ENCODE data around the gene PHACTR2.

PHACTR2 gene

DNA sequence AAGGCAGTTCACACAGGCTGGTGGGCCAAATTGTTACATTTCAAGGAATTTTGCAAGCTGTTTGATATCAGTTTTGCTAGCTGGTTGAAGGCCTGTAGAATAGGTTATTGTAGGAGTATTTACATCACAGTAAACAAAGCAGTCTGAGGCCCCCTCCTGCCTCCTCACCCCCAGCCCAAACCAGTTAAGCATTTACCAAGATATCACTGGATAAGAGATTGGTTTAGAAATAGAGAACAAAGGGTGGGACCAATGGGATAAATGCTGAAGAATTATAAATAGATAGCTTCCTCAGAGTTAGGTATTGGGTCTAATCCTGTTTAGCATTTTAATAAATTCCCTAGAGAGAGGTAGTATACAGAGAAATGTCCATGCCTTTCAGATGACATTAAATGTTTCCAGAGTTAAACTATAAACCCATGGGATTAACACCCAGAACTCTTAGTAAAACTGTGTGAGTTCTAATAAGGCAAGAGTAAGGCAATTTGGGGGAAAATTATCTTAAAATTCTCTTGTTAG lies 2.3 kb upstream of the PHACTR2 start:
- no peak for DNase-seq (ENCODE audit: low read depth in 2 of 2)

DNA sequence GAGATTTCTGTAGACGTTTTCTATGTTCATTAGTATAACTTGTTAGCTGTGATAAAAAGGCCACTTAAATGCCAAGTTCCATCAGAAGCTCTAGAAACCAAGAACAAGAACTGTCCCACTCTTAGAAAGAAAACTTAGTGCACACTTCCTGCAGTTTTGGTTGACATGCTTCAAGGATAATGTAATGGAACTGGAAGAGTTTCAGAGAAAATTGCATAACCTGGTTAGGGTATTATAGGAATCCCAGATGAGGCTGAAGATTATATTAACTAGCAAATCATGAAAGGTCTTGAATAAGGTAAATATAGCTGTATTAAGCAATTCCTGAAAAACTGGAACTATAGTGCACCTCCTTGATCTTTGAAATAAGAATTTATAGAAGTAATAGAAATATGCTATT lies 1.8 kb upstream of the PHACTR2 start:
- DNase-seq (ENCODE audit: low read depth in 2 of 2) = no peak

DNA sequence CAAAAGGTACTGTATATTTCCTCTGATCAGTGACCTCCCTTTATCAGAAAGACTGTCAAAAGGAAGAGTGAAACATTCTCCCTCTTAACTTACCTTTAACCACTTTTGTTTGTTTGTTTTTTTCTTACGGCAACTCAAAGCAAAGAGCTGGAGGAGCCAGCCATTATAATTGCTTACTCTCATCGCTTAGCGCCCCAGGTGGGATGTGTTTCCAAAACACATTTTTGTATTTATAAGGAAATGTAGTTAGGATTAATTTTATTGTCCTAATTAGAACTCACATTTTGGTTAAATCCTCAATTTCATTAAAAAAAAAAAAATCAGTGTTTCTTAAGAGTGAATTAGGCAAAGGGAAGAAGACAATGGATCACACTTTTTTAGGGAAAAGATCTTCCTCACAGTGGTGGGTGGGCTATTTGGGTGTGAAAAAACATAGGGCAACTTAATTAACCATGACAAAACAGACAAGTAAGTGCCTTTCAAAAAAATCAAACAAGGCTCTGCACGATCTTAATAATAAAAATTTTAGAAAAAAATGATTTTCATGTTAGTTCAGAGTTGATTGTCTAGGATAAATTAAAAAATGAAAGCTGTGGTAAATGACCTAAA lies 1.2 kb upstream of the PHACTR2 start:
- no peak for DNase-seq (ENCODE audit: low read depth in 2 of 2)

DNA sequence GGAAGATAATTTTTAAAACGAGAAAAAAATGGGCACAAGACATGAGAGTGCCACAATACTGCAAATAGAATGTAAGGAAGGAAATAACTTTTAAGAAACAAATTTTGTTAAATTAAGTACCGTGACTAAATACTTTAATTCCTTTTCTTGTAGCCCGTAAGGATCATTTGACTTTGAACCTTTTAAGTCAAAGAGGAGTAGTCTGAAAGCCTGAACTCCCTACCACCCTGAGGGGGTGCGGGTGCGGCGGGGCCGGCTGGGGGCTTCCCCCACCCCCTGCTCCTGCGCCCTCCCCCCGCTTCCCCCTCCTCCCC lies 231 bp upstream of the PHACTR2 start:
- no peak for DNase-seq (ENCODE audit: low read depth in 2 of 2)

DNA sequence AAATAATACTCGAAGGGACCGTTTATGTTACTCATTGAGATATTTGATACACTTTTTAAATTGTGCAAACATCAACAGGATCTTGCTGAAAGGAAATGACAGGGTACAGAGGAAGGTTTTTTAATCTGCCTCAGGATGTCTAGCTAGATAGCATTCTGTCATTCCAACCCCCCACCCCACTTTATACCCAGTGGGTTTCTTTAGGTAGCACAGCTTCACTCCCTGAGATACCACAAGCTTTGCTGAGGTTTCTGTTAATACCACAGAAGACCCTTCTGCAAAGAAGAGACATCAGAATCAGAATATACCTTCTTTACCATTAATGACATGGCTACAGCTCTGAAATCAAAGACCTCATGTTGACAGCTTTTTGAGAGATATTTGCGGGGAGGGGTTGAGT lies 1.3 kb downstream of the PHACTR2 start:
- no peak for DNase-seq (ENCODE audit: low read depth in 2 of 2)

DNA sequence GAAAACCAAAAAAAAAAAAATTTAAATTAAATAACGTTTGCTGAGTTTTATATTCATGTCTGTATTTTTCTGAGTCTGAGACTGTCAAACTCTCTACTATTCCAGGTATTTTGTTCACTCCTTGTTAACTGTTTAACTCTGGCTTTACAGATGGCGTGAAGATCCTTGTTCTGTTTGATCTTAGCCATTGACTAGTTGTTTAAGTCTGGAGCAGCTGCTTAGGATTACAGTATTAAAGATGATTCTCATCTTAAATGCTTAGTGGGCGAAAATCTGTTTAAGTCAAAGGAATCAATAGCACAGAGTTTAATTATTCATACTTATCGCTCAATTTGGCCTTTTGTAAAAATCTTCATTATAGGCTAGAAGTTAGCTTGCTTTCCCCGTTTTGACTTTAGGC lies 2.4 kb downstream of the PHACTR2 start:
- DNase-seq (ENCODE audit: low read depth in 2 of 2) = no peak

DNA sequence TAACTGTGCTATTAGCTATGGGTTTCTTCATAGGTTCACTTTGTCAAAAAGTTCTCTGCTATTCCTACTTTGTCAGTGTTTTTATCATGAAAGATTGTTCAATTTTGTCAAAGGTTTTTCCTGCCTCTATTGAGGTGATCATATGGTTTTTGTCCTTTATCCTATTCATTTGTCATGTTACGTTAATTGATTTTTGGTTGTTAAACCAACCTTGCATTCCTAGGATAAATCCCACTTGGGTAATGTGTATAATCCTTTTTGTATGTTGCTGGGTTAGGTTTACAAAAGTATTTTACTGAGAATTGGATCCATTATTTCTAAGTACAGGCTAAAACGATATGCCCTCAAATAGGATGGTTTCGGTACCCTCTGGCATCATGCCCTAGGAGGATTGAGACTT lies 5.0 kb downstream of the PHACTR2 start:
- no peak for DNase-seq (ENCODE audit: low read depth in 2 of 2)

DNA sequence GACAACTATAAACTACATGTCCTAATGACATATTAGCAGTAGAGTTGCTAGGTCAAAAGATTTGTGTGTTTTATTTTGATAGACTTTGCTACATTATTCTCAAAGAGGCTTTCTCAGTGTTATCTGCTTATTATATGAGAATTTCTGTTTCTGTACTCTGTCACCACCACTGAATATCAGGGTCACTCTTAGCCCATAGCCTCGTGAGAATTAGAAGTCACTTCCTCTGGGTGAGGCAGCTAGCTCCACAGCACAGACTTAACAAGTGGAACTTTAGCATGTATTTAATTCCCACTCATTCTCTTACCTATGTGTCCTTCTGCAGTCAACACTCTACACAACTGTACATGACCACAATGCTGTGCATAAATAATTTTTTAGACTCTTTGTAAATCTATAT lies 6.7 kb downstream of the PHACTR2 start:
- DNase-seq (ENCODE audit: low read depth in 2 of 2) = no peak

DNA sequence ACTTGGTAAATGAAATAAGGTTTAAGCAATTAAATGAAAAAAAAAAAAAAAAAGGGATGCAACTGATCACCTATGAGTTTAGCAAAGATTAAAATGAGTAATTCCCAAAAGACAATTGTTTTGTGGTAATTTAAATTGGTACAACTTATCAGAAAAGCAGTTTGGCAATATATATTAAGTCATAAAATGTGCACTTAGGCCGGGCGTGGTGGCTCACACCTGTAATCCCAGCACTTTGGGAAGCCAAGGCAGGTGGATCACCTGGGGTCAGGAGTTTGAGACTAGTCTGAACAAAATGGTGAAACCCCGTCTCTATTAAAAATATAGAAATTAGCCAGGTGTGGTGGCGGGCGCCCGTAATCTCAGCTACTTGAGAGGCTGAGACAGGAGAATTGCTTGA lies 7.9 kb downstream of the PHACTR2 start:
- DNase-seq (ENCODE audit: low read depth in 2 of 2) = no peak

DNA sequence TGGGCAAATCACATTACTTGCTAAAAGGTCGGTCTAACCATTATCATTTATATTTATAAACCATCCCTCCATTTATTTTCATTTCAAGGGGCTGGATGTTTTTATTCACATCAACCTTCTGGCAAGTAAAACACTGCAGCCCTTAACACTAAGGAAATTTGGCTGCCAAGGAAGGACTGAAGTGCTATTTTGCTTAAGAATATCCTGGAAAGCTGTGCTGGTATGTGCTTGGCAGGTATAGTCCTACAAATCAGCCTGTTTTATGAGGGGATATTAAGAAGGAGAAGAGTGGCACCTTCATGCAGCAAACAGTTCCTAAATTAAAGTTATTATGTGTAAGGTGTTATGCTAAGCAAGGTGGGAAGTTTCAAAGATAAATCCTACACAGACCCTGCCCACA lies 9.8 kb downstream of the PHACTR2 start:
- DNase-seq (ENCODE audit: low read depth in 2 of 2) = no peak

DNA sequence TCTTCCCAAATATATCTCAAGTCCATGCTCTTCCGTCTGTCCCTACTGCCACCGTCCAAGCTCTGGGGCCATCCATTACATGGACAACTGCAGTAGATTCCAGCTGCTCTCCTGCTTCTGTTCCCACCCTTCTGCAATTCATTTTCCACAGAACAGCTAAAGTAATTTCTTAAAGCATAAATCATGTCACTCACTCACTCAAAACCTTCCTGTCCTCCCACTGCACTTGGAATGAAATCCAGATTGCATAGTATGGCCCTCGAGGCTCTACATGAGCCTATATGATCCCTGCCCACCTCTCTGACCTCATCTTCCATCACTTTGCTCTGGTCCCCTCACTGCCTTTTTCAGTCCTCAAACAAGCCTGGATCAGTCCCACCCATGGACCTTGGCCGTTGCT lies 10.9 kb downstream of the PHACTR2 start:
- no peak for DNase-seq (ENCODE audit: low read depth in 2 of 2)

DNA sequence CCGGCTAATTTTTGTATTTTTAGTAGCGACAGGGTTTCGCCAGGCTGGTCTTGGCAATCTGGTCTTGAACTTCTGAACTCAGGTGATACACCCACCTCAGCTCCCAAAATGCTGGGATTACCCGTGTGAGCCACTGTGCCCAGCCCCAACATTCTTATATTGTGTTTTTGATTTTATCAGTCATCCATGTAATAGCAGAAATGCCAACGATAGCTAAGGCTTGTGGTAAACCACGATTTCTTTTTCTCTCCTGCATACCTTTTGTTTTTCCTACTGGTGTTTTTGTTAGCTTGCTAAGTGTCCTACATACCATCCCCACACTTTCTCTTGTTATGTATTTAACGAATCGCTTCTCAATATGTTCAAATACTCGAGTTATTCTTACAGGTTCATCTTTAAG lies 12.1 kb downstream of the PHACTR2 start:
- DNase-seq (ENCODE audit: low read depth in 2 of 2) = no peak

DNA sequence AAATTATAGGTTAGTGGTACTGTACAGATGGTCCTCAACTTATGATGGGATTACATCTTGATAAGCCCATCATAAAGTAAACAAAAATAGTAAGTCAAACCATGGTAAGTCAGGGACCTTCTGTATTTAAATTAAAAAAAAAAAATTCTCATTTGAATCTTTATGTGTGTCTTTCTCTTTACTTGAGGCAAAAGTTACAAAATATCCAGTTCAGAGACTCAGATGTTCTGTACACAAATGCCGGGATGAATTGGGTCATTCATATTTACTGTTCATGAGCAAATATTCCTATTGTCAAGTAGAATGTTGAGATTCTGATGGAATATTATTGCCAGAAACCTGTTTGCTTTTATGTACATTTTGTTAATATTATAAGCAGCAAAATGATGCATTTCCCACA lies 13.4 kb downstream of the PHACTR2 start:
- DNase-seq (ENCODE audit: low read depth in 2 of 2) = no peak

DNA sequence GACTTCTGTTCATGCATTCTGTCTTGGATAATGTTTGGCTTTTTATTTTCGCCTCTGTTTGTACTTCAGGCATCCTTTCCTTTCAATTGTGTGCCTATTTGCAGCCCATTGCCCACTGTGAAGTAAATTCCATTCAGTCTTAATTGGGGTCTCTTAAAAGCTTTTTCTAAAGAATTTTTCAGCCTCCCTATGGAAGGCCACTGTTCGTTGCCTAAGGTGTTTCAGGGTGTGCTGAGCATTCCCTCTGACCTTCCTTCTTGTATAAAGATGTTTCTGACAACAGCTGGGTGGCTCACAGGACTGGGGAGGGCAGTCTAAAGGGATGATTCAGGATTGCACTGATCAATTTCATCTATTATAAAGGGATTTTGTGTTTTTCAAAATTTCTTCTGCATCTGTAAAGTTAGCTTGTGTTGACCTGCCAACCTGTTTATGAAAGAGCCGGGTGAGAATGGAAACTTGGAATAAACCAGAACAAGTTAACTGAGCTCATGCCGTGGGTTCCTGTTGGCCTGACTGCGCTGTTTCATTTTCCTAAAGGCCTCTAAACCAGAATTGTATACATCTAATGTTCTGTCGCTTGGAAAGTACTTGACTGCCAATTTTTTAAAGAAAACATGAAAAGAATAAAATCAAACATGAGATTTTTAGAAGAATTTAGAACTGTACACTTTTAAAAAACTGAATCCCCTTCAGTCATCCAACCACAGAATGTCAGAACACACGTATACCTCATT lies 14.3 kb downstream of the PHACTR2 start:
- no peak for DNase-seq (ENCODE audit: low read depth in 2 of 2)

DNA sequence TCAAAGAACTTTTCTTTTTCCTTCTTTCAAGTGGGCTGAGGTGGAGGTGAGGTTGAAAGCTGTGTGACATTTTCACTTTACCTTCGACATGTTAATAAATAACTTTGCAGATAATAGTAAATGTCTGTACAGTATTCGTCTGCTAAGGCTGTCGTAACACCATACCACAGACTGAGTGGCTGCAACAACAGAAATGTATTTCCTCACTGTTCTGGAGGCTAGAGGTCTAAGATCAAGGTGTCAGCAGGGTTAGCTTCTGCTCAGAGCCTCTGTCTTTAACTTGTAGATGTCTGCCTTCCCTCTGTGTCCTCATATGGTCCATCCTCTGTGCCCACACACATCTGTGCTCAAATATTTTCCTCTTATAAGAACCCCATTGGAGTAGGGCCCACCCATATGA lies 14.9 kb downstream of the PHACTR2 start:
- no peak for DNase-seq (ENCODE audit: low read depth in 2 of 2)

DNA sequence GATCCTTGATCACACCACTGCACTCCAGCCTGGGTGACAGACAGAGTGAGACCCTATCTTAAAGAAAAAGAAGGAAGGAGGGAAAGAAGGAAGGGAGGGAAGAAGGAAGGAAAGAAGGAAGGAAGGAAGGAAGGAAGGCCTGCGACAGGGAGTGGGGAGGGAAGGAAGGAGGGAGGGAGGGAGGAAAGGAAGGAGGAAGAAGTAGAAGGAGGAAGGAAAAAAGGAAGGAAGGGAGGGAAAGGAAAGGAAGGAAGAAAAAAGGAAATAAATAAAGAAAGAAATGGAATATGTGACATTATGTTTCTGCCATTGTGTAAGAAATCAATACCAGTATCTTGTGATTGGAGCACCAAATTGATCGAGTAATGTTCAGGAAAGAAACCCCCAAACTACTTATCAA lies 16.2 kb downstream of the PHACTR2 start:
- no peak for DNase-seq (ENCODE audit: low read depth in 2 of 2)

DNA sequence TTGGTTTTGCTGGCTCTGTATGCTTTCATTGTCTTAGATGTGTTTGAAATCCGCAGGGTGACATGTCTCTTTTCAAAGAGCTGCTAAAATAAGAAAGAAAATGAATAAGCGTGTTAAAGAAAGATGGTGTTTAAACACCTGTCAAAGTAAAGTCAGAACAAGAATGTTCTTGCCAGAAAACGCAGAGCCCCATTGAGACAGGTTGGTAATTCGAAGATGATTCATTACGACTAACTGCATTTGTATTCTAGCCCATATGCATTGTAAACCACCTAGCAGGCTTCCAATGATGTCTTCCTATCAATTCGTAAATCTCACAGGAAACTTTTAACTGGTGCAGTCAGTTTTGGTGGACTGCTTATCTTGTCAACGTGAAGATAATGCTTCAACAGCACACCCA lies 16.8 kb downstream of the PHACTR2 start:
- DNase-seq (ENCODE audit: low read depth in 2 of 2) = no peak

DNA sequence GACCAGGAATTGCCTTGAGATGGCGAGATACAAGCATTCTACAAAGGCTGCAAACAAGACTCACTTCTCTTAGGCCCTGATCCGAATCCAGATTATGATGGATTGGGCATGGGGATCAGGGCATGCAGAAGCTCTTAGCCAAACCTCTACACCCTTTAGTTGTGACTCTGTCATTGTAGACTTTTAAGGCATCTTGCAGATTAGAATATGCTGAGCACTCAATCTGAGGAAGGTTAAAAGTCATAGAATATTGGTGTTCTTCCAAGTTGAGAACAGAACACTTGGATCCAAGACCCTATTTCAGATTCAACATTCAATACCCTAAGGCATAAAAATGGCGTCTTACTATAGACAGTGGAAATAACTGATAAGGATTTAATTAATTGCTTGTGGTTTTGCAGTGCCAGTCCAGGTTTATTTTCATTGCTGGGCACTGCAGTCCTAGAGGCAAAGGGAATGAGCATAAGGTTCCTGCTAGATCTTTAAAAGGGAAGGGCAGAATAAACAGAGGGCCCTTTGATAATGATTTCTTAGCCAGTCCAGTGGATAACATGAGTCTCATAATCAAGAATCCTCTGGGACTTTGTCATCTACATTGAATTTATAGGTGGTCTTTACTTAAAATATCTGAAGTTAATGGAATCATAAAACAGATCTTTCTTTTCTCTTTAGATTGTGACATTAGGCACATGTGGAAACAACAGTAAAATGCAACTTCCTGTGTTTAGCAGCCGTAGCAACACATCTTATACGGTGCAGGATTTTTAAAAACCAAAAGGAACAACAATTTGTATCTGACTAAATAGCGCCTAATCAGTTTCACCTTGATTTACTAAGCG lies 17.6 kb downstream of the PHACTR2 start:
- no peak for DNase-seq (ENCODE audit: low read depth in 2 of 2)

DNA sequence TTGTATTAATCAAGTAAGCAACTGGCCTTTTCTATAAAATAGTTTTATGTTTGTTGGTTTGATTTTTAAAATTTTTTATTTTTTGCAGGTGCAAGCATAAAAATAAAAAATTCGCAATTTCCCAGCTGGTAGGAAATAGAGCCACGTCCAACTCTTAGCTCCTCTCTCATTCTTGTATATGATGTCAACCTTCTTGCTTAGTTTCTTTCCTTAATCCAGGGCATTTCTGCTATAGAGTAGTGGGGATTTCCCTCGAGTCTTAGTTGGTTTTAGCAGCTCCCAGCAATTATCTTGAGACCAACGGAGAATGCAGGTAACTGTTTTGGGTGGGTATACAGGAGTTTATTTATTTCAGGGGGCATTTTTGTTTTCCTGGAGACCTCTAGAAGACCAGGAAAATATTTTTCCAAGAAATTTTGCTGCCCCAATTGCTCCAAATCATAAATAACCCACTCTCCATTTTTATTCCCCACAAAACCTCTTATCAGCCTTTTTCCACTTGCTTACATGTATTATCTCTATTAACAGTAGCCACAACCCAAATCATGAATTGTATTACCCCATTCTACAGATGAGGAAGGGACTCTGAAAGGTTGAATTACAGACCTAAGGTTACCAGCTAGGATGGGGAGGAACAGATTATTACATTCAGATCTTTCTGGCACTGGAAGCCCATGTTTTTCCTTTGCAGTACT lies 18.4 kb downstream of the PHACTR2 start:
- no peak for DNase-seq (ENCODE audit: low read depth in 2 of 2)

DNA sequence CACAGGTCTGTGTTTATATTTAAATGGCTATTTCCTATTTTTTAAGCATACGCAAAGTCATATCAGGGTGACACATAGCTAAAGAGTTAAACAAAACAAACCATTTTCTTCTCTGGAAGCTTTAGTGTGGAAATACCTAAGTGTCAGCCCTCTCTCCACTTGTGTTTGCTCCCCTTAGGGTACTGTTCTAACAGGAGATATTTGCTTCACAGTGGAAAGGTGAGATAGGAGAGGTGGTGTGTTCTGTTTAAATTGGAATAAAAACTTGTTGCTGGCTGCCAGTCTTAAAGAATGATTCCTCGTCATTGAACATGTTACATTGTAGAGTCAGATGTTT lies 18.9 kb downstream of the PHACTR2 start:
- no peak for DNase-seq (ENCODE audit: low read depth in 2 of 2)

DNA sequence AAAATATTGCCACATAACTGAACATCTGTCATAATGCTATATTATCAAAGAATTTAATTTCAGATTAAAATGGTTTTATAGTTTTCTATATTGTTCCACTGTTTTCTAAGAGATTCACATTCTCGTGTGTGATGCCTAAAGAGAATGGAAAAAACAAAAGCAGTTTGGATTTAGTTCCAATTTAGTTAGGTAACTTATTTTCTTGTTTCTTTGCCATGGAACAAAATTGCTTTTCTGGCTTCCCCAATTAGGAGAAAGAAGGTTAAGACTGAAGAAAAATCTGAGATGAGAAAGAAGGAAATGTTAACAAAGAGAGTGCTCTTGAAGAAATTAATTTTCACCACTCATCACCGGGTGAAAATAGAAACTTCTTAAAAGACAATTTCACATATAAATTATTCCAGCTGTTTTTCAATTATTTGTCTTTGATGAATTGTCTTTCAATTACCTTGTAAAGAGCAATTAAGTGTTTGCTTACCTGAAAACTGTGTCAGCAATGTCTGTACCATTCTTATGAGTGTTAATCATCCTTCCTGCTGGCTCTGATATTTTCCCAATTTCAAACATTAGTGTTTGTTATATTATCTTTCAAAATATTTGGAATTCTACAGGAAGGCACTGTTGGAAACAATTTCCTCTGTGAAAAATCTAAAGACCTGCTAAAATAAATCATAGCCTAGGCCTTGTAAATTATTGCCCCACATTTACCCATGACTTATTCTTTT lies 19.5 kb downstream of the PHACTR2 start:
- DNase-seq (ENCODE audit: low read depth in 2 of 2) = no peak

DNA sequence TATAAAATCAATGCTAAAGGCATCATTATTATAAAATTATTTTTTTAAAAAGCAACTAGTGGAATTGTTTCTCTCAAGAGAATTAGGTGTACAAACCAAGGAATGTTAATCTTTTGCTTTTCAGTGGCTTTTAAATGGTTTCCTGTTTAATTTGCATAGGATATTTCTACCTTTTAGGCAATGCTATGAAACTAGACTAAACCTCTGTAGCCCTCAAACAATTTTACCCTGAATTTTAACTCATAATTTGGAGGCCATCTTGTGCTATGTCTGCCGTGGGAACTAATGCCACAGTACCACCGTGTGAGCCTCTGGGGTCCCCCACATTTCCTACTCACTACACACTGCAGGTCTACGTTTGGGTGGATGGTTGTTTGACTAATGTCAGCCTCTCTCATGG lies 20.6 kb downstream of the PHACTR2 start:
- DNase-seq (ENCODE audit: low read depth in 2 of 2) = no peak

Data from stimulated activated CD4-positive, alpha-beta T cell treated with anti-CD3 and anti-CD28 coated beads, Interleukin-1b, Interleukin-23, amount 100 ng/mL, for 4 hours (primary cell).